Fibroblast of mammary gland (primary cell): ENCODE measurements around the gene SCAF4.

Source experiments
- DNase-seq: peaks from one replicate; pipeline ENCODE4 v3.0.0-alpha.2; 2010; ENCODE audit warnings: low read depth
- H3K4me3 ChIP-seq: 2 replicates; pipeline ENCODE4 v1.5.1; 2011; ENCODE audit warnings: low read depth, mild to moderate bottlenecking, low read length, moderate library complexity; ENCODE audit not compliant: control insufficient read depth
- CTCF ChIP-seq: conservative IDR thresholded peaks from 2 replicates; pipeline ENCODE4 v1.5.1; 2011; ENCODE audit warnings: low read depth, low read length, inconsistent platforms; ENCODE audit not compliant: control insufficient read depth, insufficient read depth

SCAF4 gene

GRCh38 chr21:31731857-31732596 lies at the start of gene SCAF4:
TSS of gene SCAF4 (minus strand) at chr21:31732118. CDS start at chr21:31731692, 426 bp downstream.
- DNase-seq, result peak; percentile 81
- peak within 1 kb of the TSS; percentile 58 for H3K4me3 ChIP-seq
- TF ChIP-seq CTCF, result no peak

- no peak for TF ChIP-seq CTCF
- no peak for DNase-seq
- no peak overlapping the region for H3K4me3 ChIP-seq
These were observed 49.0 kb upstream of the SCAF4 start for GRCh38 chr21:31780944-31781343.

GRCh38 chr21:31778546-31778945 lies 46.6 kb upstream of the SCAF4 start:
- no peak overlapping the region for H3K4me3 ChIP-seq
- DNase-seq, result no peak
- TF ChIP-seq CTCF, result no peak

GRCh38 chr21:31777857-31778256 lies 45.9 kb upstream of the SCAF4 start:
- no peak for DNase-seq
- no peak overlapping the region for H3K4me3 ChIP-seq
- no peak for TF ChIP-seq CTCF

GRCh38 chr21:31774031-31774430 lies 42.1 kb upstream of the SCAF4 start:
- no peak for DNase-seq
- no peak for TF ChIP-seq CTCF
- no peak overlapping the region for H3K4me3 ChIP-seq

- no peak for DNase-seq
- no peak overlapping the region for H3K4me3 ChIP-seq
- TF ChIP-seq CTCF, result no peak
These were observed 41.0 kb upstream of the SCAF4 start for GRCh38 chr21:31772674-31773555.
